Muscle of back (tissue), 13 donors: ENCODE results near the gene LPP. TPM values are rescaled to one million over a fixed set of nuclear protein-coding genes. Genes with fewer than 3 reads are reported as not detected.
A peak's percentile ranks its signal among the peaks of the same experiment; 100 is the strongest.
"Not testable (repeated sequence)": the region's sequence is repeated elsewhere in the genome, so short reads cannot be mapped to it uniquely, and the experiment has no call there.

Experiments used
- DNase-seq, 3 donors: peaks; one replicate each; pipeline versions ENCODE4 v3.0.0 to v3.0.0-alpha.2; 2013
- long read RNA-seq, 9 donors: transcript quantifications; one replicate each; lab custom pipeline, GENCODE V29; 2026
- polyA plus RNA-seq, 10 donors: library from polyadenylated mRNA; unstranded; fragments of 120-200 nt; gene quantifications; one replicate each; pipeline ENCODE4 v1.2.1, GENCODE V29; 2013; ENCODE audit not compliant: insufficient read length in 10 of 10

LPP gene
- polyA plus RNA-seq, result 10 to 100 TPM; 12.0 to 18.9 (median 16.3) TPM
- long read RNA-seq, donor 1, result 0 reads
- long read RNA-seq, donor 2, result 0 reads
- long read RNA-seq, donor 3, result 0 reads
- long read RNA-seq, donor 4, partial matches to known transcripts, result 0 of 1 reads
- long read RNA-seq, donor 4, other reads (novel, unspliced or antisense), result 0 of 1 reads
- long read RNA-seq, donor 5, result 0 reads
- long read RNA-seq, donor 6, result 0 reads
- long read RNA-seq, donor 7, result 0 reads
- long read RNA-seq, donor 8, result 0 reads
- long read RNA-seq, donor 9, result 0 reads

DNA sequence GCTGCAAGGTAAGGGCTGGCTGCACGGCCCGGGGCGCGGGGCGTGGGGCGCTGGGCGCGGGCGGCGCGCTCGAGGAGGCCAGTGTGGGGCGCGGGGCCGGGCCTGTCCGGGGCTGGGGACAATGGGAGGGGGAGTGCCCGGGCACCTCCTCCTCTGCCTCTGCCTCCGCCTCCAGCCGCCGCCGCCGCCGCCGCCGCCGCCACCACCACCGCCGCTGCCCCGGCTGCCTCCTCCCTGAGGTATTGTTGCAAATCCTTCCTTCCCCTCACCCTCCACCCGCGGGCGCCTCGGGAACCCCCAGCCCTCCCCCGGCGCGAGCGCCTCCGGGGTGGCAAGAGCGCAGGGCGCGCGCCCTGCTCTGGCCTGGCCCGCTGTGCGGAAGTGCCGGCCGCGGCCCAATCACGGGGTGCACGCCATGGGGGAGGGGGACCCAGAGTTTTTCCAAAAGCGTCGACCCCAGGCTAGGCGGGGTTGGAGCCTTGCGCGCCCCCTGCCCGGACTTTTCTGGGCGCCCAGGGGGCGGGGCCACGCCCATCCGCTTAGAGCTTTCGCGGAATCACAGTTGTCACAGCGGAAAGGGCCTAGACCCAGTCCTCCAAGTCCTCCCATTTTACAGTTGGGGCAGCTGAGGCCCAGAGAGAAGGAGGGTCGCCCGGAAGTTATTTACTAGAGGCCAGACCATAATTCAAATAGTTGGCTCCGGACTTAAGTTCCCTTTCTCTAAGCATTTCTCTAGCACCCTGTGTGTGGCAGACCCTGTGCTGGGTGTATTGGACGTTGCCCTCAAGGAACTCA is at the start of gene LPP:
LPP (plus strand) TSS at position 144 of the 795 bp plus-strand sequence. CDS start 251,964 bp downstream, outside the sequence.
- DNase-seq, result peak; percentile 71 to 92 (median 74)

DNA sequence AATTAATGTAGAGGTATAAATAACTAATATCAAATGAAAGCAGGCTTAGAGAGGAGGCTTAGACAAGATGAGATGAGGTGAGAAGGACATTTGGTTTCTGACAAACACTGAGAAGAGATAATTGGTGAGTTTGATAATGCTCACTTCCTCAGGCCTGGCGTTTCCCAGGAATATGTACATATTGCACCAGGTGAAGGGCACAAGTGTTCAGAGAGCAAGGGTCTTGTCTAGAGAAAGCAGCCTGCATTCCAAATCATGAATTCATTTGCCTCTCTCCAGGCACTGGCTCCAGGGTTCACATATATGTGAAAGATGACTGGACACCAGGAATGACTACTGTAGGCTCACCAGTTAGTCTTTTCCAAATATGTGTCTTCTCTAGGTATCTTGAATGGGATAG is 48.0 kb upstream of the LPP start:
- DNase-seq, result no peak

GRCh38 chr3:188106454-188106853 is 47.5 kb upstream of the LPP start:
- DNase-seq, result no peak

GRCh38 chr3:188106887-188107830 is 46.8 kb upstream of the LPP start:
- no peak for DNase-seq

- no peak for DNase-seq
Observed at GRCh38 chr3:188108703-188109412, 45.1 kb upstream of the LPP start.

DNA sequence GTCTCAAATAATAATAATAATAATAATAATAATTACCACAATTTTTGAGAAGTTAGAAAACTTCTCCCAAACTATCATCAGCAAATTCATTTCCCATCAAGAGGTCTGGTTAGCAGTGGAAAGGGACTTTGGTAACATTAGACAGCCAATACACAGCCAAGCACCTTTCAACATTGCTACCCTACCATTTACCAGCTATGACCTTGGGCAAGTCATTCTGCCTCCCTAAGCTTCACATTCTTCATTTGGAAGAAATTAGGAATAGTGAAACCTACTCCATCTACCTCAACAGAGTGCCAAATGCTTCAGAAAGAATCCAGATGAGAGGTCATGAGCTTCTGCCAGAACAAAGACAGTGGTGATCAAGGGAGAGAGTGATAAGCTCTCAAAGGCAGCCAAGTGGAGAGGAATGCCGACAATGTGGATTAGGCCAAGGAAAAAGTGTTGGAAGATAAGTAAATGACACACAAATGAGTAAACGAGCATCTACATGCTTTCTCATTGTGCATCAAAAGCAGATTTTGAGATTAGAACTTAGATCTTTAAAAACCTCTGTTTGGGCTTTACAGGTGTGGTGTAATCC is 42.9 kb upstream of the LPP start:
- no peak for DNase-seq

GRCh38 chr3:188113756-188114155 is 40.2 kb upstream of the LPP start:
- DNase-seq, result no peak

- DNase-seq, result no peak
Observed at GRCh38 chr3:188119846-188120245, 34.1 kb upstream of the LPP start.

DNA sequence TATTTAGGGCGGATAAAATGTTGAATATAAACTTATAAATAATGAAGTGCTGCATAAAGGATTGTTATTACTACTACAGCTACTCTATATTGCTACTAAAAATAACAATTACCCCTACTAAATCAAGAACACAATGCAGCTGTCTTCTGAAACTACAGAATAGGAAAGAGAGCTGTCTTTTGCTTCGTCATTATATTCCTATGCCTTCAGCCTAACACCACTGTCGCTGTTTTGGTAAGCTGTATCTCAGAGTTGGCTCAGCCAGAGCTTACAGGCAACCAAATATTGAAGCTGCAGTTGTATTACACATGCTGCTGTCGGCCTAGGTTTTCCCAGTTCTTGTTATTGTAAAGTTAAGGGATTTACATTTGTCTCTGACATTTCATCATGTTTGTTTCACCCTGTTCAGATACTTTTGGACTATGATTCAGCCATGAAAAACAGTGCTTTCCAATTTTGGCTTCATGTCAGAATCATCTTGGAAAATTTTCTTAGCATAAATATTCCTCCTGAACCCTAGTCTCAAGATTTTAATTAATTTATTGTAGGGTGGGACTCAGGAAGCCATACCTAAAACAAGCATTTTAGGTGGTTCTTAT is 31.3 kb upstream of the LPP start:
- no peak for DNase-seq

DNA sequence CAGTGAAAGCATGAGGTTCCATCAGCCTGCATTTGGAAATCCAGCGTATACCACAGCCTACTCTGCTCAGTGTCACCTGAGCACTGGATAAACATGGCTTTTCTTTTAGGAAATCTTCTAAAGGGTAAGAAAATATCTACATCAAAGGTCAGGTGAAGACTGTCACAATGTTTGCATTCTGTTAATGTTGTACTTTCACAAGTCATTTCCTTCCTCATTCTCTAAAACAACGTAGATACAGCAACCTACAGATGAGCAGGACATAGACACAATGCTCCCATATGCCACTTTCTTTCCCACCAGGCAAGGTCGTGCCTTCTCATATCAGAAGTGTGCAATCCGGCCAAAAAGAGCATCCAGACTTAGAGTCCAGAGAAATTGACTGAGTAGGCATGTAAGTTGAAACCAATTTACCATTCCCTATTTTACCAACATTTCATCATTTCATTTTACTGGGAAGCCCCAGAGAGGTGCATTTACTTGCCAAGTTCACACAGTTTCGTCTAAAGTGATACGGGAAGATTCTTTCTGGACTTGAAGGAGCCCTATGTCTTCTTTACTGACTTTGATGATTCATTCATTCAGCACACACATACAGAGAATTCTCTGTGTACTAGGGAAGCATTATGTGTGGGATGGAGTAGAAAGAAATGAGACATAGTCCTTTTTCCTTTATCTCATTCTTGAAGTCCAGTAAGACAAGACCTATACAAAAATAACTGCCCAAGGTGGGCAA is 30.6 kb upstream of the LPP start:
- DNase-seq, result no peak

DNA sequence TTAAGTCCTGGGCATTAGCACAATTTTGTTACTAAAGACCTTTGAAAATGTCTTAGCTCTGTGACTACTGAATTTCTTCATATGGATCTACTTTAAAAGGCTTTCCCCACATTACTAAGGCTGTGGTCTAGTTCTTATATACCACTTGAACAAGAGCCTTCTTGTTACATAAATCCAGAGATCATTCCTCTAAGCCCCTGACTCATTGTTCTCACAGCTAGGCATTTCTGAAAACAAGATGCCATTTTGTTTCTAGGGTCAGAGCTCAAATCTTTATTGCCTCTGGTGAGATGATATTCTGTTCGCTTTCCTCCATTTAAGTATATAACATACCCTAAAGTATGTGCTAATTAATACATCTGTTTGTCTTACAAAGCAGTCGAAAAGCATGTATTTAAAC is 29.8 kb upstream of the LPP start:
- DNase-seq, result peak in 1 of 3 donors; percentile 23

GRCh38 chr3:188125076-188125475 is 28.9 kb upstream of the LPP start:
- no peak for DNase-seq

DNA sequence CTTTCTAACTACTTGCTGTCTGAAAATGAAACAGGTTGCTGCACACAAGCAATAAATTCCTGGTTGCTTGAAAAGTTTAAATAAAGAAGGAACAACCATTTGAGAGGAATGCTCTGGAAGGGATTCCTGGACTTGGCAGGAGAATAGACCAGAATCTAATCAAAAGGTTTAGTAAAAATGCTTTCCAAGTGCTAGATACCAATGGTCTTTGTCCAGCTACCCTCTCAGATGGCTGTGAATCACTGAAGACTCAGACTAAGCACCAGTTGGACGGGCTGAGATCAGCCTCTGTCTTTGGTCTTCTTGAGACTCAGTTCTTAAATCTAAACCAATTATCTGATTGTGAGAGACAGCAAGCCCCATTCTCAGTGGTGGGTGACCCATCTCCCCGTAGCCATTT is 27.7 kb upstream of the LPP start:
- DNase-seq, result no peak

- DNase-seq, result no peak
Observed at GRCh38 chr3:188126934-188127333, 27.0 kb upstream of the LPP start.

- DNase-seq, result no peak
Observed at GRCh38 chr3:188128905-188129304, 25.1 kb upstream of the LPP start.

DNA sequence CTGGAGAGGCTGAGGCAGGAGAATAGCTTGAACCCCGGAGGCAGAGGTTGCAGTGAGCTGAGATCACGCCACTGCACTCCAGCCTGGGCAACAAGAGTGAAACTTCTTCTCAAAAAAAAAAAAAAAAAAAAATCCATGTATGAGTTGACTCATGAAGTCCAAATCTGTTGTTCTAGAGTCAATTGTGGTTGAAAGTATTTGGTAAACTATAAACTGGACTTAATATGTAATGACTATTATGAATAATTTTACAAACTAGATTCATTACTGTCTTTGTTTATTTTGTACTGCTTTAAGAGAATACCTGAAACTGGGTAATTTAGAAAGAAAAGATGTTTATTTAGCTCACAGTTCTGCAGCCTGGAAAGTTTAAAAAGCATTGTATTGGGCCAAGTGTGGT is 22.9 kb upstream of the LPP start:
- DNase-seq, result not testable (repeated sequence)

DNA sequence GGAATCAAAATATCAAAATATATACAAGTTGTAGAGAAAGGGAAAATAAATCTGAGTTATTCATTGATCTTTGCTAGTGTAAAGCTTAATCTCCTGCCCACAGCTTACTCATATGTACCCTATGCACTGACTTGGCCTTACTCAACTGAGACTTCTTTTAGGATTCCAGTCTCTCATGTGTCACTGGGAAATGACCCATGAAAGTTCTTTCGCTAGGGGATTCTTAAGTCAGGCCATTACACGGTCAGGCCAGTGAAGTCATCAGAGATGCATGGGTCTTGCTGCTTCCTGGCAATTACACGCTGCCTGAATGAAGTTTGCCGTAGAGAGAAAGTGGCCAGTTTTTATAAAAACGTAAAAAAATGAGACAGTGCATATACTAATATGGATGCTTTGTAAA is 20.7 kb upstream of the LPP start:
- peak in 1 of 3 donors; percentile 27 for DNase-seq

- peak in 1 of 3 donors; percentile 45 for DNase-seq
Observed at GRCh38 chr3:188133646-188134045, 20.3 kb upstream of the LPP start.

- no peak for DNase-seq
Observed at GRCh38 chr3:188134079-188134478, 19.9 kb upstream of the LPP start.

DNA sequence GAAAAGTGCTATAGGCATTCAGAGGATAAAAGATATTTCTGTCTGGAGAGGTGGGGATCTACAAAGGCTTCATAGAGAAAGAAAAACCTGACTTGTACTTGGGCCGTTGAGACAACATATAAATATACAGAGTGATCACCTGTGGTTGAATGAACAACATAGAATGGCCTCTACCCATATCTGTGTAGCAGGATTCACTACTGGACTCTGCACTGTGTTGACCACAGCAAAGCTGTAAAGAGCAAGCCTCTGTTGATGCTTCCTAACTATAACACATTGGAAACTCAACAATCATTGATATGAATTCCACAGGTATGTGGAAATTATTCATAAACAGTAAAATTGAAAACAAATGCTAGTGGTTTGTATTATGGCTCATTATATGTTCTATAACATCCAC is 19.1 kb upstream of the LPP start:
- no peak for DNase-seq
